Endothelial cell (in vitro differentiated cells): ENCODE measurements around the gene TMEM132D. TPM values are rescaled to one million over a fixed set of nuclear protein-coding genes. Genes with fewer than 3 reads are reported as not detected.

Experiments used
- DNase-seq: peaks from one replicate; pipeline ENCODE4 v3.0.0; 2021; ENCODE audit warnings: low spot score
- H3K27ac Mint-ChIP-seq: one replicate; pipeline ENCODE4 v1.8.0; 2021; ENCODE audit warnings: mixed read lengths, inconsistent platforms; ENCODE audit not compliant: unreplicated experiment
- H3K27me3 Mint-ChIP-seq: one replicate; pipeline ENCODE4 v1.8.0; 2021; ENCODE audit warnings: mild to moderate bottlenecking, moderate library complexity, mixed read lengths, inconsistent platforms; ENCODE audit not compliant: unreplicated experiment
- H3K36me3 Mint-ChIP-seq: one replicate; pipeline ENCODE4 v1.8.0; 2021; ENCODE audit warnings: mild to moderate bottlenecking, low read depth, mixed read lengths, inconsistent platforms; ENCODE audit not compliant: unreplicated experiment
- H3K4me1 Mint-ChIP-seq: one replicate; pipeline ENCODE4 v1.8.0; 2021; ENCODE audit warnings: mild to moderate bottlenecking, mixed read lengths, inconsistent platforms; ENCODE audit not compliant: unreplicated experiment
- H3K4me3 Mint-ChIP-seq: one replicate; pipeline ENCODE4 v1.8.0; 2021; ENCODE audit warnings: mild to moderate bottlenecking, mixed read lengths, inconsistent platforms; ENCODE audit not compliant: unreplicated experiment
- H3K9me3 Mint-ChIP-seq: one replicate; pipeline ENCODE4 v1.8.0; 2021; ENCODE audit warnings: mixed read lengths, inconsistent platforms; ENCODE audit not compliant: unreplicated experiment
- total RNA-seq: library from RNA; stranded (reverse); fragmentation: NEBNext Ultra II Directional; extraction: Animal tissue kit (Norgen Biotek cat#: 25700); gene quantifications from one replicate; pipeline ENCODE4 v1.2.1, GENCODE V29; 2021; ENCODE audit not compliant: unreplicated experiment
- TF ChIP-seq, protein P1 (sequence below): fragments of 200-600 bp; sonication (generic); IDR thresholded peaks from one replicate; pipeline ENCODE4 v1.5.0; 2021; ENCODE audit warnings: antibody characterized with exemption; ENCODE audit not compliant: unreplicated experiment

Gene TMEM132D
- total RNA-seq, 1 donor from 2014 or later: not detected

DNA sequence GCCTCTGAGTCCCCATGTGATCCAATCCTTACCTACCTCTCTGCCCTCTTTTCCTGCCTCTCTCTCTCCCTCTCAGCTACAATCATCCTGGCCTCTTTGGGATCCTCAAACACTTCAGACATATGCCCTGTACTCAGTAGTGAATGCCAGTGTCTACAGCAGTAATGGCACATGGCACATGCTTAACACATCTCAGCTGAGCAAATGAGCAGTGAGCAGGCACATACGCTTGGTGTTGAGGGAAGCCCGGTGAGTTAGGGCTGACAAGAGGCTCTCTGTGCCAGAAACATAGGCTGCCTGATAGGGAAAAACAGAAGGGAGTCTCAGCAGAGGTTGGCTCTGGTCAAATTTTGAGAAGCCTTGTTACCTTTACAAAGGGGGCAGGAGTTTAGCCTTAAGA lies 409.1 kb downstream of the TMEM132D start:
- Mint-ChIP-seq H3K27ac (no peak overlapping the region), H3K4me1 (no peaks in the 10 kb centered on the region), H3K27me3 (peaks cover 5% of the 10 kb centered on the region), H3K4me3 (no peak overlapping the region), H3K36me3 (peaks cover 22% of the 10 kb centered on the region), H3K9me3 (peaks cover 59% of the 10 kb centered on the region)
- no peak for DNase-seq
- TF ChIP-seq, protein P1, sequence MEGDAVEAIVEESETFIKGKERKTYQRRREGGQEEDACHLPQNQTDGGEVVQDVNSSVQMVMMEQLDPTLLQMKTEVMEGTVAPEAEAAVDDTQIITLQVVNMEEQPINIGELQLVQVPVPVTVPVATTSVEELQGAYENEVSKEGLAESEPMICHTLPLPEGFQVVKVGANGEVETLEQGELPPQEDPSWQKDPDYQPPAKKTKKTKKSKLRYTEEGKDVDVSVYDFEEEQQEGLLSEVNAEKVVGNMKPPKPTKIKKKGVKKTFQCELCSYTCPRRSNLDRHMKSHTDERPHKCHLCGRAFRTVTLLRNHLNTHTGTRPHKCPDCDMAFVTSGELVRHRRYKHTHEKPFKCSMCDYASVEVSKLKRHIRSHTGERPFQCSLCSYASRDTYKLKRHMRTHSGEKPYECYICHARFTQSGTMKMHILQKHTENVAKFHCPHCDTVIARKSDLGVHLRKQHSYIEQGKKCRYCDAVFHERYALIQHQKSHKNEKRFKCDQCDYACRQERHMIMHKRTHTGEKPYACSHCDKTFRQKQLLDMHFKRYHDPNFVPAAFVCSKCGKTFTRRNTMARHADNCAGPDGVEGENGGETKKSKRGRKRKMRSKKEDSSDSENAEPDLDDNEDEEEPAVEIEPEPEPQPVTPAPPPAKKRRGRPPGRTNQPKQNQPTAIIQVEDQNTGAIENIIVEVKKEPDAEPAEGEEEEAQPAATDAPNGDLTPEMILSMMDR: no peak

DNA sequence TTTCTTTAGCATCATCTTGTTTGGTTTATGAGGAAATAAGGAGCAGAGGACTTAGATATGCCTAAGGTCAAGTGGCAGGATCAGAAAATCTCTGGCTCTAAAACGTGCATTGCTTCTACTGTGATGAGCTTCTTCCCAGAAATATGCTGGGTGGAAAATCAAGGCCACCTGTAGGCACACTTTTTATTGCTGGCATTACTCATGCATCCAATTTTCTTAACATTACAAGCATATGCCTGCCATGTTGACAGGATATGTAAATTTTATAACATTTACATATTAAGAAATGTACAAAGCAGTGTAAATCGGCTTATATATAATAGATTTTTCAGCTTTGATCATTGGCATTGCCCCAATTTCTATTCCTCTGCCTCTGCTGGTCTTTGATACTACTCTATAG lies 409.6 kb downstream of the TMEM132D start:
- DNase-seq: no peak
- no peaks in the 10 kb centered on the region for H3K4me1 Mint-ChIP-seq
- TF ChIP-seq, protein P1: no peak
- H3K9me3 Mint-ChIP-seq: peaks cover 54% of the 10 kb centered on the region
- H3K36me3 Mint-ChIP-seq: peaks cover 22% of the 10 kb centered on the region
- peaks cover 5% of the 10 kb centered on the region for H3K27me3 Mint-ChIP-seq
- H3K4me3 Mint-ChIP-seq: no peak overlapping the region
- no peak overlapping the region for H3K27ac Mint-ChIP-seq

DNA sequence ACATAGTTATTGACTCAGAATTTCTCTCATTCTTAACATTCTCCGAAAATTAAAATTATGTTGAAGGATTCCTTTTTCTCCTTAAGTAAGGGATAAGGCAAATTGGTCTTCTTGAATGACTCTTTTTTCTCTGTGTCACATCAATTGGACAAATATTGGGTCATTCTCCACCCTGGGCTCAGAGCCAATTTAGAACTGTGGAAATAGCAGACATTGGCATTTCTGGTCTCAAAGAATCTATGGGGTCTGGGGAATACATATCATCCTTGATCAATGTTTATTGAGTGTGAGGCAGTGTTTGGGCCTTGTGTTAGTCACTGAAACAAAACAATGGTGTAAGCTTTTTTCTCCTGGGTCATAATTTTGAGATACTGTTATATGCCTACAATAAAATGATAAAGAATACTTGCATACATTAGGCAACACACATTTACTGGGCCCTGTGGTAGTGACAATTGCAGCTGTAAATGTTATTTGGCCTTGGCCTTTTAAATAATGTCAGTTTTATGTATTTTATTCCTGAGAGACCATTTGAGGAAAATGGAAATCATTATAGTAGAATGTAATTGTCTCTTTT lies 414.6 kb downstream of the TMEM132D start:
- TF ChIP-seq, protein P1: no peak
- no peak overlapping the region for H3K4me3 Mint-ChIP-seq
- peaks cover 17% of the 10 kb centered on the region for H3K36me3 Mint-ChIP-seq
- peaks cover 44% of the 10 kb centered on the region for H3K9me3 Mint-ChIP-seq
- no peak for DNase-seq
- no peaks in the 10 kb centered on the region for H3K4me1 Mint-ChIP-seq
- no peak overlapping the region for H3K27ac Mint-ChIP-seq
- H3K27me3 Mint-ChIP-seq: peaks cover 6% of the 10 kb centered on the region

DNA sequence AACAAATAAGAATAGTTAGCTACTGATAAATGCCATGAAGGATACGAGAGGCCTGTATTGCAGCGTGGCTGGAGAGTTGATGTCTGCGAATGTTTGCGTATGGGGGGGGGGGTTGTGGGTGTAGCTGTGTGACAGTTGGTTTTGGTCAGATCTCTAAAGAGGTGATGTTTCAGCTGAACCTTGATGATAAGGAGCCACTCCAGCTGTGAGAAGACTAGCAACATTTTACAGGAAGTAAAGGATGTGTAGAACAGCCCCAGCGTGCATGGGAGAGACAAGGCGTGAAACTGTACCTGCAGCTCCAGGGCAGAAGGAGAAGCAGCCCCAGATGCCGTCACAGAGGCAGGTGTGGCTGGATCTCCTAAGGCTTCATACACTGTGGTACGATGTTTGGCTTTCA lies 416.9 kb downstream of the TMEM132D start:
- Mint-ChIP-seq H3K9me3 (peaks cover 31% of the 10 kb centered on the region), H3K36me3 (peaks cover 8% of the 10 kb centered on the region), H3K4me1 (no peaks in the 10 kb centered on the region), H3K27me3 (peaks cover 7% of the 10 kb centered on the region), H3K27ac (no peak overlapping the region), H3K4me3 (no peak overlapping the region)
- TF ChIP-seq, protein P1: no peak
- DNase-seq: no peak

DNA sequence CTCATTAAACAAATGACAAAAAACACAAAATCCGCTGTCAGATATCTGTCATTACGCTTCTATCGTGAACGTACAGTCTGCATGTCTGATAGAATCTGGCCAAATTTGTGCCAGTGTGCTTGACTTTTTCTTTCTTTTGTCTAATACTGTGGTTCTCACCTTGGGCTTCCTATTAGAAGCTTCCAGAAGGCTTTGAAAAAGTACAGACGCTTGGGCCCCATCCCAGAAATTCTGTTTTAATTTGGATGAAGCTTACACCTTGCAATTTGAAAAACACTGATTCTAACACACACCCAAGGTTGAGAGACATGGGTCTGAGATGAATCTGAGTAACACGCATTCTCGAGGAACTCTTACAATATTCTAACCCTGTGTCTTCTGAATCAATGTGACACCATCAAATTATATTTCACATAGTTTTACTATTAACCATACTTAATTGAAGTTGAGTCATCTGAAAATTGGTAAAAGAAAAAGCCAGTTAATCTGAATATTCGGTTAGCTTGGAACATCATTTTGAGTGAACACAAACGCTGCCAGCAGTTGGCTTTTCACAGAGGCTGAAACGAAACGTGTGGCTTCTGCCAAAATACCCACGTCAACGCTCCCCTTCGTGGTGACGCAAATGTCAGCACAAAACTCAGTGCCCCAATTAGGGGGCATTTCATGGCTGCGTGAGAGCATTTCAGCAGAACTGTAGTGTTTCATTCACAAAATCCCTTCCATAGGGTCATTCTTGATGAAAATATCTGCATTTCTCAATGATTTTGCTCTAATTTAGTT lies 420.5 kb downstream of the TMEM132D start:
- Mint-ChIP-seq H3K27ac (no peak overlapping the region), H3K4me1 (no peaks in the 10 kb centered on the region), H3K27me3 (peaks cover 9% of the 10 kb centered on the region), H3K4me3 (no peak overlapping the region), H3K9me3 (peaks cover 42% of the 10 kb centered on the region), H3K36me3 (peaks cover 14% of the 10 kb centered on the region)
- DNase-seq: no peak
- TF ChIP-seq, protein P1: no peak
